K562 (cell line): ENCODE results near the gene ZNF180. TPM values are rescaled to one million over a fixed set of nuclear protein-coding genes. Genes with fewer than 3 reads are reported as not detected.

ENCODE experiments used
- CBX3 ChIP-seq, 2 experiments: IDR thresholded peaks; 1 replicate in 1 of 2; 2 replicates in 1 of 2; pipeline ENCODE4 v1.6.1; 2012; ENCODE audit warnings: inconsistent platforms in 2 of 2, low read length in 2 of 2, borderline replicate concordance in 1 of 2, control low read depth in 1 of 2
- PRMT5 ChIP-seq: sonication (generic); formaldehyde crosslinking; IDR thresholded peaks from 2 replicates; pipeline ENCODE4 v1.5.0; 2020; ENCODE audit warnings: missing genetic modification reagents
- ZNF764 ChIP-seq: fragments of 250-450 bp; sonication (Bioruptor Pico); IDR thresholded peaks from 2 replicates; pipeline ENCODE4 v1.4.0; 2020; ENCODE audit warnings: low read depth, mild to moderate bottlenecking, moderate library complexity
- polyA plus RNA-seq, 8 experiments: library from polyadenylated mRNA; depleted of rRNA in 4 of 8; stranded (reverse) in 5 of 8; unstranded in 3 of 8; fragments of >200 nt; fragmentation: Nextera tagmentation in 2 of 8; fragmentation: Illumina TruSeq in 1 of 8; extraction: Ambion mirVana in 2 of 8; extraction: Trizol in 1 of 8; gene quantifications; 2 replicates each; pipeline versions ENCODE4 v1.2.1 to v1.2.3, GENCODE V29; 2011 to 2014; ENCODE audit warnings: inconsistent platforms in 1 of 8, missing spikeins in 1 of 8
- total RNA-seq, 7 experiments: library from RNA; depleted of rRNA in 6 of 7; stranded (reverse); fragments of >200 nt in 6 of 7; fragmentation: Illumina TruSeq in 2 of 7; extraction: Trizol in 2 of 7; gene quantifications; 2 replicates each; pipeline versions ENCODE4 v1.2.1 to v1.2.3, GENCODE V29; 2011 to 2021; ENCODE audit warnings: low replicate concordance in 1 of 7
- TF ChIP-seq, protein P1 (sequence below): fragments of 200-800 bp; sonication (Bioruptor generic); IDR thresholded peaks from 2 replicates; pipeline ENCODE4 v1.6.1; 2016; ENCODE audit warnings: missing genetic modification characterization, missing compliant biosample characterization
- TF ChIP-seq, protein P2 (sequence below): fragments of 200-400 bp; formaldehyde crosslinking; IDR thresholded peaks from 2 replicates; pipeline ENCODE4 v1.6.1; 2017; ENCODE audit warnings: mild to moderate bottlenecking, low read depth, low read length, moderate library complexity

The ZNF180 gene
- total and polyA plus RNA-seq, 9 of the 15 experiments (the other 6 are each of a cell fraction or from before 2014, with no cell fraction given), result 1.8 to 8.7 (median 5.9) TPM

- TF ChIP-seq CBX3 (IDR thresholded peaks at IDR 0.05; ENCODE audit: borderline replicate concordance in 1 of 2, low read length in 2 of 2) (peak in 1 of 2 experiments; percentile 71; a peak in 1 of 3 replicates), ZNF764 (CRISPR knock-in tag) (no peak), PRMT5 (CRISPR knock-in tag) (peak; percentile 17; the same call in 1 of the 2 replicates)
- TF ChIP-seq, protein P1, sequence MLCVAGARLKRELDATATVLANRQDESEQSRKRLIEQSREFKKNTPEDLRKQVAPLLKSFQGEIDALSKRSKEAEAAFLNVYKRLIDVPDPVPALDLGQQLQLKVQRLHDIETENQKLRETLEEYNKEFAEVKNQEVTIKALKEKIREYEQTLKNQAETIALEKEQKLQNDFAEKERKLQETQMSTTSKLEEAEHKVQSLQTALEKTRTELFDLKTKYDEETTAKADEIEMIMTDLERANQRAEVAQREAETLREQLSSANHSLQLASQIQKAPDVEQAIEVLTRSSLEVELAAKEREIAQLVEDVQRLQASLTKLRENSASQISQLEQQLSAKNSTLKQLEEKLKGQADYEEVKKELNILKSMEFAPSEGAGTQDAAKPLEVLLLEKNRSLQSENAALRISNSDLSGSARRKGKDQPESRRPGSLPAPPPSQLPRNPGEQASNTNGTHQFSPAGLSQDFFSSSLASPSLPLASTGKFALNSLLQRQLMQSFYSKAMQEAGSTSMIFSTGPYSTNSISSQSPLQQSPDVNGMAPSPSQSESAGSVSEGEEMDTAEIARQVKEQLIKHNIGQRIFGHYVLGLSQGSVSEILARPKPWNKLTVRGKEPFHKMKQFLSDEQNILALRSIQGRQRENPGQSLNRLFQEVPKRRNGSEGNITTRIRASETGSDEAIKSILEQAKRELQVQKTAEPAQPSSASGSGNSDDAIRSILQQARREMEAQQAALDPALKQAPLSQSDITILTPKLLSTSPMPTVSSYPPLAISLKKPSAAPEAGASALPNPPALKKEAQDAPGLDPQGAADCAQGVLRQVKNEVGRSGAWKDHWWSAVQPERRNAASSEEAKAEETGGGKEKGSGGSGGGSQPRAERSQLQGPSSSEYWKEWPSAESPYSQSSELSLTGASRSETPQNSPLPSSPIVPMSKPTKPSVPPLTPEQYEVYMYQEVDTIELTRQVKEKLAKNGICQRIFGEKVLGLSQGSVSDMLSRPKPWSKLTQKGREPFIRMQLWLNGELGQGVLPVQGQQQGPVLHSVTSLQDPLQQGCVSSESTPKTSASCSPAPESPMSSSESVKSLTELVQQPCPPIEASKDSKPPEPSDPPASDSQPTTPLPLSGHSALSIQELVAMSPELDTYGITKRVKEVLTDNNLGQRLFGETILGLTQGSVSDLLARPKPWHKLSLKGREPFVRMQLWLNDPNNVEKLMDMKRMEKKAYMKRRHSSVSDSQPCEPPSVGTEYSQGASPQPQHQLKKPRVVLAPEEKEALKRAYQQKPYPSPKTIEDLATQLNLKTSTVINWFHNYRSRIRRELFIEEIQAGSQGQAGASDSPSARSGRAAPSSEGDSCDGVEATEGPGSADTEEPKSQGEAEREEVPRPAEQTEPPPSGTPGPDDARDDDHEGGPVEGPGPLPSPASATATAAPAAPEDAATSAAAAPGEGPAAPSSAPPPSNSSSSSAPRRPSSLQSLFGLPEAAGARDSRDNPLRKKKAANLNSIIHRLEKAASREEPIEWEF (CRISPR knock-in tag), result no peak
- TF ChIP-seq, protein P2, sequence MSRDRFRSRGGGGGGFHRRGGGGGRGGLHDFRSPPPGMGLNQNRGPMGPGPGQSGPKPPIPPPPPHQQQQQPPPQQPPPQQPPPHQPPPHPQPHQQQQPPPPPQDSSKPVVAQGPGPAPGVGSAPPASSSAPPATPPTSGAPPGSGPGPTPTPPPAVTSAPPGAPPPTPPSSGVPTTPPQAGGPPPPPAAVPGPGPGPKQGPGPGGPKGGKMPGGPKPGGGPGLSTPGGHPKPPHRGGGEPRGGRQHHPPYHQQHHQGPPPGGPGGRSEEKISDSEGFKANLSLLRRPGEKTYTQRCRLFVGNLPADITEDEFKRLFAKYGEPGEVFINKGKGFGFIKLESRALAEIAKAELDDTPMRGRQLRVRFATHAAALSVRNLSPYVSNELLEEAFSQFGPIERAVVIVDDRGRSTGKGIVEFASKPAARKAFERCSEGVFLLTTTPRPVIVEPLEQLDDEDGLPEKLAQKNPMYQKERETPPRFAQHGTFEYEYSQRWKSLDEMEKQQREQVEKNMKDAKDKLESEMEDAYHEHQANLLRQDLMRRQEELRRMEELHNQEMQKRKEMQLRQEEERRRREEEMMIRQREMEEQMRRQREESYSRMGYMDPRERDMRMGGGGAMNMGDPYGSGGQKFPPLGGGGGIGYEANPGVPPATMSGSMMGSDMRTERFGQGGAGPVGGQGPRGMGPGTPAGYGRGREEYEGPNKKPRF, result no peak
These were observed at the start of gene ZNF180 (continued) for GRCh38 chr19:44499962-44500949.
